Calu3 (cell line): ENCODE results near the gene CACNA1F. TPM values are rescaled to one million over a fixed set of nuclear protein-coding genes. Genes with fewer than 3 reads are reported as not detected.

Experiments
- BruUV-seq: library from RNA; stranded (reverse); fragments of 400-500 nt; replicated peaks from 2 replicates; lab custom pipeline; 2021; lab: Mats Ljungman, UMichigan
- CTCF ChIA-PET: fragments of 300-600 bp; sonication (Branson Sonifier 250); formaldehyde crosslinking; loops from one replicate; lab custom pipeline; 2022; ENCODE audit warnings: antibody characterized with exemption; lab: Charles Lee
- DNase-seq: peaks from one replicate; pipeline ENCODE4 v3.0.0; 2022
- H3K27ac Mint-ChIP-seq: one replicate; pipeline ENCODE4 v1.8.0; 2022; ENCODE audit warnings: mixed read lengths; ENCODE audit not compliant: unreplicated experiment
- H3K27me3 Mint-ChIP-seq: one replicate; pipeline ENCODE4 v1.8.0; 2022; ENCODE audit warnings: mixed read lengths; ENCODE audit not compliant: unreplicated experiment
- H3K36me3 Mint-ChIP-seq: one replicate; pipeline ENCODE4 v1.8.0; 2022; ENCODE audit warnings: mild to moderate bottlenecking, moderate library complexity, mixed read lengths; ENCODE audit not compliant: insufficient read depth, unreplicated experiment
- H3K4me1 Mint-ChIP-seq: one replicate; pipeline ENCODE4 v1.8.0; 2022; ENCODE audit warnings: mild to moderate bottlenecking, low read depth, mixed read lengths; ENCODE audit not compliant: unreplicated experiment
- H3K4me3 Mint-ChIP-seq: one replicate; pipeline ENCODE4 v1.8.0; 2022; ENCODE audit warnings: mild to moderate bottlenecking, low read depth, moderate library complexity, mixed read lengths; ENCODE audit not compliant: unreplicated experiment
- H3K9me3 Mint-ChIP-seq: one replicate; pipeline ENCODE4 v1.8.0; 2022; ENCODE audit warnings: low read depth, mixed read lengths; ENCODE audit not compliant: unreplicated experiment
- intact Hi-C: fragments of 100-400 bp; cut with micrococcal nuclease; formaldehyde crosslinking; loops from one replicate; pipeline ENCODE4 v1.10.0; 2022; ENCODE audit not compliant: unreplicated experiment
- total RNA-seq: library from RNA; stranded (reverse); gene quantifications from 2 replicates; pipeline ENCODE4 v1.2.3, GENCODE V29; 2022
- TF ChIP-seq, protein P1 (sequence below): fragments of 200-600 bp; IDR thresholded peaks from one replicate; pipeline ENCODE4 v1.8.0; 2022; ENCODE audit warnings: antibody characterized with exemption; ENCODE audit not compliant: unreplicated experiment

CACNA1F gene
- total RNA-seq, 1 experiment from 2014 or later = not detected

- no peak for DNase-seq
- BruUV-seq = no TSS peak
- Mint-ChIP-seq H3K4me3 (no peak overlapping the region), H3K36me3 (no peaks in the 10 kb centered on the region), H3K4me1 (no peaks in the 10 kb centered on the region), H3K27ac (no peak overlapping the region), H3K9me3 (no peaks in the 10 kb centered on the region), H3K27me3 (peaks cover 38% of the 10 kb centered on the region)
- TF ChIP-seq, protein P1, sequence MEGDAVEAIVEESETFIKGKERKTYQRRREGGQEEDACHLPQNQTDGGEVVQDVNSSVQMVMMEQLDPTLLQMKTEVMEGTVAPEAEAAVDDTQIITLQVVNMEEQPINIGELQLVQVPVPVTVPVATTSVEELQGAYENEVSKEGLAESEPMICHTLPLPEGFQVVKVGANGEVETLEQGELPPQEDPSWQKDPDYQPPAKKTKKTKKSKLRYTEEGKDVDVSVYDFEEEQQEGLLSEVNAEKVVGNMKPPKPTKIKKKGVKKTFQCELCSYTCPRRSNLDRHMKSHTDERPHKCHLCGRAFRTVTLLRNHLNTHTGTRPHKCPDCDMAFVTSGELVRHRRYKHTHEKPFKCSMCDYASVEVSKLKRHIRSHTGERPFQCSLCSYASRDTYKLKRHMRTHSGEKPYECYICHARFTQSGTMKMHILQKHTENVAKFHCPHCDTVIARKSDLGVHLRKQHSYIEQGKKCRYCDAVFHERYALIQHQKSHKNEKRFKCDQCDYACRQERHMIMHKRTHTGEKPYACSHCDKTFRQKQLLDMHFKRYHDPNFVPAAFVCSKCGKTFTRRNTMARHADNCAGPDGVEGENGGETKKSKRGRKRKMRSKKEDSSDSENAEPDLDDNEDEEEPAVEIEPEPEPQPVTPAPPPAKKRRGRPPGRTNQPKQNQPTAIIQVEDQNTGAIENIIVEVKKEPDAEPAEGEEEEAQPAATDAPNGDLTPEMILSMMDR = no peak
- intact Hi-C loops = no loop called here
- CTCF ChIA-PET = interaction anchor here (1.2 kb wide), 1 partner anchor 37 kb away, joined by 3 read pairs; no protein-coding TSS in a partner anchor
Measured at GRCh38 chrX:49228185-49228584, 5.0 kb downstream of the CACNA1F start.

DNA sequence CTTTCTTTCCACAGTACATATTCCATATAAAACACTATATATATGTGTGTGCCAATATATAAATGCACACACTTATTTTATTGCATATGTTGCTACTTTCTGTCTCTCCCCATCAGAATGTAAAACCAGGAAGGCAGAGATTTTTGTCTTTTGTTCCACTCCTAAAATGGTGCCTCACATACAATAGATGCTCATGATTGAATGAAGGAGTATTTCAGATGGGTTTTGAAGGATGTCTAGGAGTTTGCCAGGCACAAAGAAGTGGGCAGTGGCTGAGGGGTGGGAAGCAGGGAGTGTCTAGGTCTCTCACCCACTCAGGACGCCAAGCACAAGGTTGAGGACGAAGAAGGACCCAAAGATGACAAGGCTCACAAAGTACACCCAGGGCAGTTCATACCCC lies 5.4 kb downstream of the CACNA1F start:
- Mint-ChIP-seq H3K27ac (no peak overlapping the region), H3K27me3 (peaks cover 43% of the 10 kb centered on the region), H3K36me3 (no peaks in the 10 kb centered on the region), H3K4me3 (no peak overlapping the region), H3K9me3 (no peaks in the 10 kb centered on the region), H3K4me1 (no peaks in the 10 kb centered on the region)
- CTCF ChIA-PET = interaction anchor here (1.2 kb wide), 1 partner anchor 37 kb away, joined by 3 read pairs; no protein-coding TSS in a partner anchor
- intact Hi-C loops = no loop called here
- BruUV-seq = no TSS peak
- no peak for DNase-seq
- TF ChIP-seq, protein P1 = no peak

GRCh38 chrX:49226946-49227345 lies 6.2 kb downstream of the CACNA1F start:
- no TSS peak for BruUV-seq
- no peaks in the 10 kb centered on the region for H3K9me3 Mint-ChIP-seq
- H3K27ac Mint-ChIP-seq = no peak overlapping the region
- DNase-seq = no peak
- H3K4me1 Mint-ChIP-seq = no peaks in the 10 kb centered on the region
- no peaks in the 10 kb centered on the region for H3K36me3 Mint-ChIP-seq
- peaks cover 51% of the 10 kb centered on the region for H3K27me3 Mint-ChIP-seq
- no peak overlapping the region for H3K4me3 Mint-ChIP-seq
- CTCF ChIA-PET = no interaction called here
- intact Hi-C loops = no loop called here
- TF ChIP-seq, protein P1 = no peak

- Mint-ChIP-seq H3K27me3 (peaks cover 62% of the 10 kb centered on the region), H3K9me3 (no peaks in the 10 kb centered on the region), H3K4me3 (no peak overlapping the region), H3K27ac (no peak overlapping the region), H3K4me1 (no peaks in the 10 kb centered on the region), H3K36me3 (no peaks in the 10 kb centered on the region)
- intact Hi-C loops = no loop called here
- BruUV-seq = no TSS peak
- TF ChIP-seq, protein P1 = no peak
- no peak for DNase-seq
- CTCF ChIA-PET = no interaction called here
Measured at GRCh38 chrX:49225858-49226257, 7.3 kb downstream of the CACNA1F start.
